ENCODE measurements around the gene BAAT.

GRCh38 chr9:101417977-101418376 is 33.2 kb upstream of the BAAT start:
- TF ChIP-seq CTCF (conservative IDR thresholded peaks at IDR 0.05), result no peak
- no peak for TF ChIP-seq EZH2 (IDR thresholded peaks at IDR 0.05; ENCODE audit: low read depth)
